DMS79 (cell line): Measurements from ENCODE around the gene LSM10.

Experiments used
- DNase-seq: peaks from one replicate; lab custom pipeline; 2025; lab: John Stamatoyannopoulos, UW

Gene LSM10

GRCh38 chr1:36408479-36408878 lies 10.8 kb upstream of the LSM10 start:
- no peak for DNase-seq

- no peak for DNase-seq
Measured at GRCh38 chr1:36406440-36406839, 8.7 kb upstream of the LSM10 start.

GRCh38 chr1:36402504-36402890 lies 4.8 kb upstream of the LSM10 start:
- no peak for DNase-seq

GRCh38 chr1:36401602-36402503 lies 4.1 kb upstream of the LSM10 start:
- no peak for DNase-seq

GRCh38 chr1:36400825-36401601 lies 3.3 kb upstream of the LSM10 start:
- no peak for DNase-seq

- no peak for DNase-seq
Measured at GRCh38 chr1:36400514-36400824, 2.8 kb upstream of the LSM10 start.

- no peak for DNase-seq
Measured at GRCh38 chr1:36398370-36398977, 766 bp upstream of the LSM10 start.

GRCh38 chr1:36397083-36397377 lies 678 bp downstream of the LSM10 start:
- no peak for DNase-seq

- DNase-seq = no peak
Measured at GRCh38 chr1:36396359-36396758, 1.3 kb downstream of the LSM10 start.

- DNase-seq = no peak
Measured at GRCh38 chr1:36393686-36394085, 4.0 kb downstream of the LSM10 start.

- DNase-seq = no peak
Measured at GRCh38 chr1:36392836-36393235, 4.9 kb downstream of the LSM10 start.

- no peak for DNase-seq
Measured at GRCh38 chr1:36391271-36391670, 6.4 kb downstream of the LSM10 start.

GRCh38 chr1:36390411-36390810 lies 7.3 kb downstream of the LSM10 start:
- DNase-seq = no peak

GRCh38 chr1:36389999-36390398 lies 7.7 kb downstream of the LSM10 start:
- no peak for DNase-seq

- DNase-seq = no peak
Measured at GRCh38 chr1:36389261-36389660, 8.4 kb downstream of the LSM10 start.

GRCh38 chr1:36387141-36387949 lies 10.4 kb downstream of the LSM10 start:
- no peak for DNase-seq

- peak; percentile 90 for DNase-seq
Measured at GRCh38 chr1:36386265-36387140, 11.2 kb downstream of the LSM10 start.

GRCh38 chr1:36385410-36386264 lies 12.1 kb downstream of the LSM10 start, which contains the start of gene STK40:
TSS of gene STK40 (minus strand) at chr1:36385924. CDS start at chr1:36361332, 24,592 bp downstream.
- DNase-seq = peak; percentile 99

- DNase-seq = peak; percentile 55
Measured at GRCh38 chr1:36384542-36385409, 12.9 kb downstream of the LSM10 start.
